GM19239 (cell line): ENCODE measurements around the gene RIPOR2.
"Not testable (repeated sequence)": the region's sequence is repeated elsewhere in the genome, so short reads cannot be mapped to it uniquely, and the experiment has no call there.

ENCODE experiments used
- DNase-seq: peaks from one replicate; pipeline ENCODE4 v3.0.0; 2011; ENCODE audit warnings: low spot score; ENCODE audit not compliant: insufficient read length
- FAIRE-seq: peaks from 2 replicates; lab custom pipeline; 2011; peaks lifted over from hg19 to GRCh38; lab: Jason Lieb, UNC

RIPOR2 gene

DNA sequence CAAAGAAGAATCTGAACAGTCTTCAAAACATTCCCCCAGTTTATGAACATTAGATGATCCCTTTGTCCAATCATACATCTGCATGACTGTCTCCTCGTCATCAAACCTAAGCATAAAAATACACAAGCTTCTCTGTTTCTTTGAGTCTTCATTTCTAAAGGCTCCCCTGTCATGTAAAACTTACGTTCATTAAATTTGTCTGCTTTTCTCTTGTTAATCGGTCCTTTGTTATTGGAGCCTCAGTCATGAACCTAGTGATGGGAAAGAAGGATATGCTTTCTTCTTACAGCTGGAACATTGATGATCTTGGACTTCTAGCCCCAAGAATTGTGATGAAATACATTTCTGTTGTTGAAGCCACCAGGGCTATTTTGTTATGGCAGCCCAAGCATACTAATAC lies 18.0 kb upstream of the RIPOR2 start:
- DNase-seq: no peak
- no peak for FAIRE-seq

DNA sequence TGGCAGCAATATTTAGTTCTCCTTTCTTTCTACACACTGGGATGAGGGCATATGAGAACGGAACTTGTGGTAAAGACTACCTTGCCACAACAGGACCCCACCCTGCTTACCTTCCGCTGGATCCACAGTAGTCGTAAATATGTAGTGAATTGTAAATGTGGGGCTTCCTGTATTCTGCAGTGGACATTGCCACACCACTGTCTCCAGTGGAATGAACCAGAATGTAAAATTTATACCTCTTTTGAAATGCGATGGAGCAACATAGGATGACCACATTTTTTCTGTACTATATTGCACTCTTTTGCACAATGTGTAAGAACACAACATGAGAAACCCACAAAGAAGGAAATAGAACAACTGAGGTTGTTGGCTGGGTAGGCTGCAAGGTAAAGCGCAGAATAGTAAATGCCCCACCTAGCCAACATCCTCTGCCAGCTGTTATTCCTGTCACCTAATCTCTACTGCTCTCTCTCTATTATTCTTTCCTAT lies 16.1 kb upstream of the RIPOR2 start:
- FAIRE-seq (peak; percentile 82), DNase-seq (no peak)

DNA sequence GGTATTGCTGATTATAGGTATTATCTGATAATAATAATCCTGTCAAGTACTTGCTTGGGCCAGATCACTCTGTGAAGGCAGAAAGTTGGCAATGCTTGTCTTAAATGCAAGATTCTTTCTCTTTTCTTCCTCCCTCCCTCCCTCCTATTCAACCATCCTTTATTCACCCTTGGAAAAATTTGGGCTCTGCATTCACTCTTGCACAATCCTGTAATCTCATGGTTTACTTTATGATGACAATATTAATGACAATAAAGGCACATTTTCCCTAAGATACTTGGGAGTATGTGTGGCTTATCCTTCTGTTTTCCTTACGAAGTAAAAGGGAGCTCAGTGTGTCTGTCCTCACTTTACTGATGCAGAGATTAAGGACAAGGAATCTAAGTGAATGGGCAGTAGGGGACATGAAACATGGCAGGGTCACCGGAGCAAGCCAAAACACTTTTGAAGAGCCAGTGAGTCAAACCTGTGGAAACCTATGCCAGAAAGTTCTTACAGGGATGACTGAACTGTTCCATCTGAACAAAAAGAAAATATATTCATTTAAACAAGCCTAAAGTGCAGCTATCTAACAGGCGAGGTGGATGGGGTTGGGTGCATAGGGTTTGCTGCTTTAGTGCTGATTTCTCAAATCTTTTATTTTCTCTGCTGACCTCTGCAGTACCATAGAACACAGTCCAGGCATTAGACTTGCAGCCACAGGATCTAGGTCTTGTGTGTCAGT lies 14.6 kb upstream of the RIPOR2 start:
- DNase-seq: no peak
- FAIRE-seq: peak; percentile 74

DNA sequence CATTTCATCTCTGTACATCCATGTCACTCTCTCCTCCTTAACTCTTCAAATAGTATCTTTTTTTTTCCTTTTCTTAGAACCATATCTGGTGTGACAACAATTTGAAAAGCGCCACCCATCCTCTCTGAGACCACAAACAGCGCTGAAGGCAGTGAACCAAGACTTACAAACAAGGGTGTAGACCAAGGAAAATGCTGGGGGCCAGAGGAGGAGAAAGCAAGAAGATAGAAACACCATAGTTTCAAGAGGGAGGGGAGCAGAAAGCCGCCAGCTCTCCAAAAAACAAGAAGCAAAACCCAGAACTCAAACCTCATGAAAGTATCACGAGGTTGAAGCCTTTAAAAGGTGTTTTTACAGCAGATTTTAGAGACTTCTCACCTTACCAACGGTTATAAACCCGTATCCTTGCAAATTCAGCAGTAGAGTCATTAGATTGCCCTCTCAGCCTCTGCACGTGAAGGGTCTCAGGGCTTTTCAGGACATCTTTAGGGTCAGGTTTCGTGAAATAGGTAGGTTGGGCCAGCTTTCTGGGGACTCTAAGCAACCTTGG lies 13.3 kb upstream of the RIPOR2 start:
- FAIRE-seq (peak; percentile 100), DNase-seq (peak; percentile 30)

DNA sequence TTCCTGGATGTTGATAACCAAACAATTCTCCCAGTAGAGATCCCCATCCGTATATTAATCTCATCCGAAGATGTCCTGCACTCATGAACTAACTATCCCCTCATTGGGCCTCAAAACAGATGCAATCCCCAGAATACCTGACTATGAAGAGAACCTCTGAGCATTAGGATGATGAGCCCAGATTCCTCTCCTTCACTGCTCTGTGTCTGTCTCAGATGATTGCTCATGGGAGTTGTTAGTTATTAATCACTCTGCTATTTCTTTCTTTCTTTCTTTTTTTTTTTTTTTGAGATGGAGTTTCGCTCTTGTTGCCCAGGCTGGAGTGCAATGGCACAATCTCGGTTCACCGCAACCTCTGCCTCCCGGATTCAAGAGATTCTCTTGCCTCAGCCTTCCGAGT lies 12.5 kb upstream of the RIPOR2 start:
- DNase-seq, FAIRE-seq: not testable (repeated sequence)

DNA sequence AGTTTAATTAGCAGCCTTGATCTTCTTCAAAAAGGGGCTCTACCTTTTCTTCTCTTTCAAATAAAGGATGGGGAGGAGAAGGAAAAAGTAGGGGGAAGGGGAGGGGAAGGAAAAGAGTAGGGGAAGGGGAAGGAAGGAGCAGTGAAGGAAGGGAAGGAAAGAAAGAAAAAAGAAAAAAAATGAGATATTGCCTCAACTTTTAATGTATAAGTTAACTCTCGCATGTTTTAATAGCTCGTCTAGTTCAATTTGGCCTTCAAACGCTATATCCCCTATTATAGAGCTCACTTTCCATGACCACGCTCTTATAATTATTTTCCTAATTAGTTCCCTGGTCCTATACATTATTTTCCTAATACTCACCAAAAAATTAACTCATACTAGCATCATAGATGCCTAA lies 11.9 kb upstream of the RIPOR2 start:
- FAIRE-seq (peak; percentile 31), DNase-seq (no peak)

DNA sequence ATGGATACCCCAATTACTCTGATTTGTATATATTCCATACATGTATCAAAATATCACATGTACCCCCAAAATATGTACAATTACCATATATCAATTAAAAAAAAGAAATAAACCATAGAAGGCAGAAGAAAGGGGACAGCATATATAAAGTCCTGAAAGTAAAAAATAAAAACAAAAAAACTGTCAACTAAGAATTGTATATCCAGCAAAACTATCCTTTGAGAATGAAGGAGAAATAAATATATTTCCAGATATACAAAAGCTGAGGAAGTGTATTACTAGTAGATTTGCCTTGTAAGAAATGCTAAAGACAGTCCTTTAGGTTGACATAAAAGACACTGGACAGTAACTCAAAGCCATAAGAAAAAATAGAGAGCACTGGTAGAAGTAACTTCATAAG lies 9.3 kb upstream of the RIPOR2 start:
- DNase-seq (no peak), FAIRE-seq (no peak)

DNA sequence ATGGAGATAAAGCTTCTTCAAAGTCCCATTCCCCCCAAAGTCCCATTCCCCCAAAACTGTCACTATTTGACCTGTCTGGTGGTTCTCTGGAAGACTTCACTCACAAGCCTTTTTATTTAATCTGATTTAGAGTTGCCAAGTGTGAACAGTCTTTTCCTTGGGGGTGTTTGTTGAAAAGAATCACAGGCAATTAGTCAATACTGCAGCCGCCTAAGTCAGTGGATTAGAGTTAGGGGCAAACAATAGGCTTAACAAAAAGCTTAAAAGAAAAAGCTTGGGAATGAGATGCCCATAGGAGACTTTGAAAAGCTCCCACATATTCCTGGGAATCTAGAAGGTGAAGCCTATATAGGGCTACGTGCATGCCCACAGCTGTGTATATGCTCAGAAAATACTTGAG lies 8.0 kb upstream of the RIPOR2 start:
- no peak for FAIRE-seq
- no peak for DNase-seq

DNA sequence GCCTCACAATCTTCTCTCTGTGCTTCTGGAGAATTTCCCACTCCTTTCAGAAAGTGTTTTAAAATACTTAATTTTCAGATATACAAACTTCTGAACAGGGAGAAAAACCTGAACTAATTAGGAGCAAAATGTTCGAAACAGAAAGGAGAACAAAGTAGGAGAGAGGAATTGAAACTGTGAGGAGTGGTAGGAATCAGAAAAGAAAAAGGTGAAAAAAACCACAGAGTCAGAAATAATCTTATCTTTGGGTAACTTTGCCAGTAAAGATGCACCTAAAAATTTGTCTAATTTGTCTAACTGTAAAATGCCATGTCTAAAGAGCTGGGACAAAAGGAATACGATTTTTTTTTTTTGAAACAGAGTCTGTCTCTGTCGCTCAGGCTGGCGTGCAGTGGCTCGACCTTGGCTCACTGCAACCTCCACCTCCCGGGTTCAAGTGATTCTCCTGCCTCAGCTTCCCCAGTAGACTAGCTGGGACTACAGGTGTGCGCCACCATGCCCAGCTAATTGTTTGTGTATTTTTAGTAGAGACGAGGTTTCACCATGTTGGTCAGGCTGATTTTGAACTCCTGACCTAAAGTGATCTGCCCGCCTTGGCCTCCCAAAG lies 4.7 kb upstream of the RIPOR2 start:
- FAIRE-seq: peak; percentile 98

DNA sequence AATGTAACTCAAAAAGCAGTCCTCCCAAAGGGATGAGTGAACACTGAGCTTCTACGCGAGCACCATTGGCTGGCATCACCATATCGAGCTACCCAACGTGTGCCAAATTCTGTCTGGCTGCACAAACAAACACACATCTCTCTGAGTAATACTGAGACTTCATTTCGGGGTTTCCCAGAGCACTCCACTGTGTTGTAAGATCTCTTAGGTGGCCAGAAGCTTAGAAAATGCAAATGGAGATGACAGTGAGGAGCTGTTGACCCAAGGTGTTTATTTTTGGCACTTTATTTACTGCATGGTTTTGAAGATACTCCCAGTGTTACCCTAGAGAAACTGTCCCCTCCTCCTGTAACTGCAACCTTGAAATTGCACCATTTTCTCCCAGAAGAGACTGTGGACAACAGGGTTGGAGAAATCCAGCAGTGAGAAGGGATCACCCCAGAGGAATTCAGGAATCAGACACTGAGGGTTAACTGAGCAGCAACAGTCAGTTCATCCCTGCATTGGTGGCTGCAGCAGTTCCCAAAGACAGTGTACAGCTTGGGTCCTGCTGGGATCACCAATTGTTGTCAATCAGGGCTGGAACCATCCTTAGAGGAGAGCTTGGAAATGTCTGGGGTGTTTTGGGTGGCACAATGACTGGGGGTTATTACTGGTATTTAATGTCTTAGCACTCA lies 1.0 kb upstream of the RIPOR2 start:
- DNase-seq: no peak
- FAIRE-seq: peak; percentile 100

More for the DNA sequence above, 4.7 kb upstream of the RIPOR2 start:
- DNase-seq: no peak

DNA sequence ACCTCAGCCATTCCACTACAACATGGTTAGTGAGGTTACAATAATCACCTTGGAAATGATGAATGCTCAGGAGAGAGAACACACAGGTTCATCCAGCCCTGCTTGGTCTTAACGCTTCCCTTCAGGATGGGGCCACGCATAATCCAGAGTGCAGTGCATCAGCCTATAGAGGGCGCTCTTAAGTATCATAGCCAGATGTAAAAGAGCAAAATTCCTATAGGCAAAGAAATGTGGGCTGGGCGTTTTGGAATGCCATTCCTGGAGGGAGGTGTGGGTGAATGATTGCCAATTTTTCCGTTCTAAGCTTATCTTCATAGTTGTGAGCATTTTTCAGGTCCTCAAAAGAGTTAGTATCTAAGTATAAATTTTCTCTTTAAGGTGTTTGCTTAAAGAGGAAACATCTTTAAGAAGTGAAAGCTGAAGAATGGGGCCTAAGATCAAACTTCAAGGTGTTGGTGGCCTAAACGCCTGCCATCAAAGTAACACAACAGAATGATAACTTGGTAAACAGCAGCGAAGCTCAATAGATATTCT lies 1.8 kb downstream of the RIPOR2 start:
- DNase-seq: no peak
- FAIRE-seq: no peak

DNA sequence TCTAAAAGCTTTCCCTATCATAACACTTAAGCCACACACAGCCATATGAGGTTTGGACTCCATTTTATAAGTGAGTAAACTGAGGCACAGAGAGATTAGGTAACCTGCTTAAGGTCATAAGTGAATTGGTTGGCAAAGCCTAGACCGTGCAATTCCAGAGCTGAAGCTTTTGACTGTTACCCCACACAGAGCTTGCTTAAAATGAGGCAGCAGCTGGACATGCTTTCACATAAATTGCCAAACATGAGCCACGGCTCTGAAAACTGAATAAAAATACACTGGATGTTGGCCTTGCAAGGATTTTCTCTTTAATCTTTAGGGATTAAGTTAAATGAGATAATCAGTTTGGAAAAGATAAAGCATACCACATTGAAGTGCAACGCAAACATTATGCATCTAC lies 2.5 kb downstream of the RIPOR2 start:
- DNase-seq (no peak), FAIRE-seq (no peak)

DNA sequence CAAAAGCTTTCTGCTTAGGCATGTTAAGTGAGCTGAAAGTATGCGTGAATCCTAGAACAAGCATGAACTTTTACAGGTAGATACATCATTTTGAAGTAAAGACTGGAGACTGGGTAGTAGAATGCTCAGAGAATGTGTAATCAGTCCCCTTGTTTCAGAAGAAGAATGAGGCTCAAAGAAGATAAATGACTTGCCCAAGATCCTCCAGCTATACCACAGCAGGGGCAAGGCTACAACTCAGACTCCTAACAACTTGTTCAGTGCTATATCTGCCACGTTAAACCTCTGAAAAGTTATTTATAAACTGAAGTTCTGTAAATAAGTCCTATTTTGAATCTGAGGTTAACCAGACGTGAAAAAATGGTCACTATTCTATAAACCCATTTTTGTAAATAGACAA lies 2.9 kb downstream of the RIPOR2 start:
- DNase-seq: no peak
- no peak for FAIRE-seq

DNA sequence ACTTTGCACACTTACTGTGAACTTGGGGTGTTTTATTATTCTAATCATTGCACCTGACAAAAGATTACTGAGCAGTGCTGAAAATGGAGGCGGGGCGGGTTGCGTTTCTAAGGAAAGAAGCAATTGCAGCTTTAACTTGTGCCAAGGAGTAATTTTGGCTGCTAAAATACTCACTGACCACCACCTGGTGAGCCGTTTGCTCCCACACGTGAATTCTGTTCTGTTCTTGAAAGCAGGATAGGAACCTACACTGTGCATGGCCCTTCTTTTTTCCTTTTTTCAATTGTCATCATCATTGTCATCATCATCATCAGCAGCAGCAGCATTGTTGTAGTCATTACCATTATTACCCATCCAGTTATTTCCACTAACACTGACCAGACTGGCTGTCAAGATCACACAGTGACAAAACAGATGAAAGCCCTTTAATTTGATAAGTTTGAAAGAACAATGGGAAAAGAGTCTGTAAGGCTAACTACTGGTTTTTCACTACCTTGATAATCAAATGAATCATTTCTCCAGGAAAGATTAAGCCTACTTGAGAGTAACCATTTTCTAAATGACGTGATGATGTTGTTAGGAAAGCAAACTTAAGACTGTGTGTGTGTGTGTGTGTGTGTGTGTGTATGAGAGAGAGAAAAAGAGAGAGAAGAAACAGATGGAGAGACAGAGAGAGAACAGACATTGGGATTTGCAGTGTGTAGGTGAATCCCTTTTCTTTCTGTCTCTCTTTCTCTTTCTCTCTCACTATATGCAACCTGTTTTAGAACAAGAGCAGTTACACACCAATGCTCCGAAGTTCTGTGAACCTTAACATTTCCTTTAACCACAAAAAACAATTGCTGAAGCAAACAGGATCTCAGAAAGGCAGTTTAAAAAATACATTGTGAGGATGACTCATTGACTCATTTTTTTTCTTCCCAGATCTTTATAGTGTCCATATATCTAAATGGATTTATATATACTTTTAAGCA lies 3.8 kb downstream of the RIPOR2 start:
- DNase-seq: no peak
- FAIRE-seq: peak; percentile 98

DNA sequence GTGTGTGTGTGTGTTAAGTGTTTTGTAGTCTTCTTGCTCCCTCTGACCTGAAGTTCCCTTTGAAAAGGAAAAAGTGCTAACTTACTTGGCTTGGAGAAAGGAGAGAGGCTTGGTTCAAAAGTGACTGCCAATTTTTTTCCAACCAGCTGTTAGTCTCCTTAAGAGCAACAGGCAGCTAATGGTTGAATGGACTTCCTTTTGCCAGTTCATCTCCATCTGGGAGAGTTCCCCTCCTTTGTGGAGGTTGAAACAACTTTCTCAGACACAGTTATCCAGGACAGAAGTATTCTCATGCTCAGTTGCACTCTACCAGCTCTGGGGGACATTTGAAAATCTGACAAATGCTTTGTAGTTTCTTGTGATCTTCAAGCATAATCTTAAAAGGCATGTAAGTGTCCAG lies 4.5 kb downstream of the RIPOR2 start:
- DNase-seq (no peak), FAIRE-seq (peak; percentile 14)

DNA sequence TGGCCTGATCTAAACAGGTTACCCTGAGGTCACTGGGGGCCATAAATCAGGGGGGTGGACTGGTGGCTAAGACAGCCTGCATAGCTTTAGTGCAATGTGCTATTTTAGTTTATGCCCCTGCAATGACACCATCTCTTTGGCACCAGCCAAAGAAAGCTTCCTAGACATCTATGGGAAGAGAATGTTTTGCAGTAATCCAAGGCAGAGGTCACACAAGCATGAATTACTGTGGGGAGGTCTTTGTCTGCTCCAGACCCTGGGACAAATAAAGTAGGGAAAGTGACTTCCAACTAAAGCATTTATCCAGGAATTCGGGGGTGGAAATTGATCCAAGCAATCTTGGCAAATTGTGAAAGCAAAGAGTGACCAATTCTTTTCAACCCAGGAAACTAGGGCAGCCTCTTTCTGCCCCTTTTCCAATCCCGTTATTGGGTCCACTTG lies 5.3 kb downstream of the RIPOR2 start:
- FAIRE-seq (no peak), DNase-seq (no peak)

DNA sequence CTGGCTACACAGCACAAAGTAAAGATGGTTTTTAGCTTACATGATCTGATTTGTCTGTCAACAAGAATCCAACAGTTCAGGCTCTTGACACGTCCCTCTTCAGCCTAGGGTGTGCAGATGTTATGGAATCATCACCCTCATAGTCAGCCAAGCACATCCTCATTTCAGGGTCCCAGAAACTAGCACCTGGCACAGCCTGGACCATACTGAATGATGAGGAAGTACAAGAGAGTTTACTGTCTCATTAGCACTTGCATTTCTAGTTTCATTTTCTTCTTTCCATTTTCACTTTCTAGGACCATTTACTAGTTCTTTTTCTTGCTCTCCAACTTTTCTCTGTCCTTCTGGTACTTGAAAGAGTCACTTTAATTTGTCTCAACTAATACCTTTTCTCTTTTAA lies 6.5 kb downstream of the RIPOR2 start:
- FAIRE-seq (peak; percentile 97), DNase-seq (no peak)

DNA sequence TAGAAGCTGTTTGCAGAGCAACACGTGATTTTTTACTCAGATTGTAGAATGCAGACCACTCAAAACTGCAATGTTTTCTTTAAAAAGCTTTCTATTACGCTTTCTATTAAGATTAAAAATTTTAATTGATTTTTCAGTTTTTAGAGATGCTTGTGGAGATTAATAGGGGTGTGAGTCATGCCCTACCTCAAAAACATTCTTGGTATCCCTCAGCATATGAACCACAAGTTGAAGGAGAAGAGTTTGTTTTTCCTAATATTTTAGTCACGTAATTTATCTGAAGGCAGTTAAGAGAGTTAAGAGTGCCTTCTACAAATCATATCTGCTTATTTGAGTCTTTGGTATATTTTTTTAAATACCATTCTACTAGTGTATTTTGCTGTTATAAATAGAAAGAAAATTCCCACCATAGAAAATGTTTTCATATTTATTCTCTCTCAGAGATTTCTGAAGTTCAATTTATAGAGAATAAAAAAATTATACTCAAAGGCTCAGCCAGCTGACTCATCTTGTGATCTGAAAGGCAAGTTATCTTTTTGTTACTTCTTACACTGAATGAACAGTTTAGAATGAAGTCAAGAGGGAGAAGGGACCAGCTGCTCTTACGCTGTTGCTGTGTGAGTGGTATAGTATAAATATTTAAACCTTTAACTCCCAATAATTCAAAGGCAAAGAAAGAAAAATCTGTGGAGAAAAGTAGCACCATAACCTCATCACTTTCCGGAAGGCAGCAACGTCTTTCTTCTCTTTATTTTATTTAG lies 7.6 kb downstream of the RIPOR2 start:
- peak; percentile 69 for FAIRE-seq
- DNase-seq: no peak
